ENCODE measurements around the gene DENND2A.

DENND2A gene

GRCh38 chr7:140541513-140542227, 98.9 kb downstream of the DENND2A start:
- H3K4me3 ChIP-seq (ENCODE audit: low read length), result no peak overlapping the region
- no peak for TF ChIP-seq CTCF (conservative IDR thresholded peaks at IDR 0.05; ENCODE audit: low read length)
- DNase-seq (ENCODE audit: low read depth), result peak; percentile 88

GRCh38 chr7:140541176-140541512, 99.5 kb downstream of the DENND2A start:
- no peak overlapping the region for H3K4me3 ChIP-seq (ENCODE audit: low read length)
- DNase-seq (ENCODE audit: low read depth), result no peak
- TF ChIP-seq CTCF (conservative IDR thresholded peaks at IDR 0.05; ENCODE audit: low read length), result no peak

- no peak overlapping the region for H3K4me3 ChIP-seq (ENCODE audit: low read length)
- no peak for TF ChIP-seq CTCF (conservative IDR thresholded peaks at IDR 0.05; ENCODE audit: low read length)
- DNase-seq (ENCODE audit: low read depth), result no peak
Measured at GRCh38 chr7:140540136-140540777, 100.4 kb downstream of the DENND2A start.

GRCh38 chr7:140539461-140539860, 101.2 kb downstream of the DENND2A start:
- DNase-seq (ENCODE audit: low read depth), result no peak
- no peak overlapping the region for H3K4me3 ChIP-seq (ENCODE audit: low read length)
- TF ChIP-seq CTCF (conservative IDR thresholded peaks at IDR 0.05; ENCODE audit: low read length), result no peak

- no peak overlapping the region for H3K4me3 ChIP-seq (ENCODE audit: low read length)
- DNase-seq (ENCODE audit: low read depth), result no peak
- no peak for TF ChIP-seq CTCF (conservative IDR thresholded peaks at IDR 0.05; ENCODE audit: low read length)
Measured at GRCh38 chr7:140537750-140538482, 102.7 kb downstream of the DENND2A start.

- no peak for TF ChIP-seq CTCF (conservative IDR thresholded peaks at IDR 0.05; ENCODE audit: low read length)
- H3K4me3 ChIP-seq (ENCODE audit: low read length), result no peak overlapping the region
- peak; percentile 52 for DNase-seq (ENCODE audit: low read depth)
Measured at GRCh38 chr7:140534743-140535142, 105.9 kb downstream of the DENND2A start.
